HG02885 (cell line): ENCODE results near the gene TAF13.

Source experiments
- ATAC-seq: cut with Tn5 transposase; IDR thresholded peaks from one replicate; pipeline ENCODE4 v1.9.1; 2021; ENCODE audit warnings: mild to moderate bottlenecking; ENCODE audit not compliant: unreplicated experiment, poor library complexity

The TAF13 gene, protein sequence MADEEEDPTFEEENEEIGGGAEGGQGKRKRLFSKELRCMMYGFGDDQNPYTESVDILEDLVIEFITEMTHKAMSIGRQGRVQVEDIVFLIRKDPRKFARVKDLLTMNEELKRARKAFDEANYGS

GRCh38 chr1:109075531-109076490 lies at the start of gene TAF13:
Gene TAF13 (minus strand): TSS chr1:109076003. CDS start chr1:109075947, 56 bp downstream.
- peak; percentile 100 for ATAC-seq

GRCh38 chr1:109120356-109120755 lies 44.6 kb upstream of the TAF13 start:
- ATAC-seq, result no peak

DNA sequence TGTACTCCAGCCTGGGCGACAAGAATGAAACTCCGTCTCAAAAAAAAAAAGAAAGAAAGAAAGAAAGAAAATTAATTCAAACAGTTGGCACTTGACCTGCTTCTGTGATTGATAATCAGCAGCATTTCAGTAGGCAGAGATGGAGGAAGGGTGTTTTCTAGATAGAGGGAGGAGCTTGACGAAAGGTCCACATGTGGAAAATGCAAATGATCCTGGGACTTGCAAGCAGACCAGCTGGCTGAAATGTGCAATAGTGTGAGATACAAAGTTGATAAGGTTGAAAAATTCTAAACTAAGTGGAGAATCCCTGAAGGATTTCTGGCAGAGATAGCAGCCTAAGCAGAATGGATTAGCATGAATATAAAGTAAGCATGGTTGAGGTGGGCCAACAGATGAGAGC lies 42.3 kb upstream of the TAF13 start:
- ATAC-seq, result no peak

GRCh38 chr1:109116286-109116685 lies 40.5 kb upstream of the TAF13 start:
- ATAC-seq, result no peak

DNA sequence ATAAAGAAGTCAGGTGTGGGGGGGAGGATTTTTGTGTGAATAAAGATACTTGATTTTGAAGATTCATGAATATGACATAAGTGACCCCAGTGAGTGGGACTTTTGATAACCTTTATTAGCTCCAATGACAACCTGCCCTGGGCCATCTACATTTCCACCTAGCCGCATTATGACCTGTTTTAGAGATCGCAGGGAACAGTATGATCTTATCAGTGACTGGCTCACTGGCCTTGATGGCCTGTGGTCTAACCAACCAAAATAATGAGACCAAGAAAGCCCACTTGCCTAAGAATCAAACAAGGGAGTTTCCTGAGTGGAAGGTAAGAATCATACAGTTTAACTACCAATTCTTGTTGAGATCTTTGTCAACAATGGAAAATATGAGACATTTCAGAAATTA lies 39.9 kb upstream of the TAF13 start:
- ATAC-seq, result no peak

GRCh38 chr1:109114342-109114674 lies 38.5 kb upstream of the TAF13 start:
- no peak for ATAC-seq

DNA sequence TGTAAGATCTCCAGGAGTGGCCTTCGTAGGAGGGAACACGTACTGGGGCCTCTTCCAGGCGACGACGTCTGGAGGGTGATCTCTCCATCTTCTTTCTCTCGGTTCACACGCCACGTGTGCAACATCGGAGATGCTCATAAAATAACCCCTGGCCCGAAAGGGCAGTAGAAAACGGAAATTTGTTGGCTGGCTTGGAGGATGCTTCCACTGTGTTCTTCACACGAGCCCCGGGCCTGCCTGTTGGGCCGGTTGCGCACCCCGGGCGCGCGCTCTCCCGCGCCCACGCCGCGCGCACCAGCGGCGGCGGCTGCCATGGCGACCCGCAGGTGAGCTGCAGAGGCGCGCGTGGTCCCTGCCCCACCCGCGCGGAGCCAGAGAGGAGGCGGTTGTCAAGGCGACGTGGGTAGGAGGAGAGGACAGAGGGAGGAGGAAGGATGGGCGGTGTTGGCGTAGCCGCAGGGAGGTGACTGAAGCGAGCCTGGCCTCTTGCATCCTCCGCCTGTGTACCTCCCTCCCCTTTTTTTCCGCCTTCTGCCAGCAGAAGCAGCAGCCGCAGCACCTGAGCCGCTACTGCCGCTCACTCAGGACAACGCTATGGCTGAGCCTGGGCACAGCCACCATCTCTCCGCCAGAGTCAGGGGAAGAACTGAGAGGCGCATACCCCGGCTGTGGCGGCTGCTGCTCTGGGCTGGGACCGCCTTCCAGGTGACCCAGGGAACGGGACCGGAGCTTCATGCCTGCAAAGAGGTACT lies 38.0 kb upstream of the TAF13 start, which contains the start of gene ELAPOR1:
ELAPOR1 (plus strand) TSS at position 526 of the 752 bp plus-strand sequence; CDS start at position 595, 69 bp downstream.
- peak; percentile 74 for ATAC-seq

DNA sequence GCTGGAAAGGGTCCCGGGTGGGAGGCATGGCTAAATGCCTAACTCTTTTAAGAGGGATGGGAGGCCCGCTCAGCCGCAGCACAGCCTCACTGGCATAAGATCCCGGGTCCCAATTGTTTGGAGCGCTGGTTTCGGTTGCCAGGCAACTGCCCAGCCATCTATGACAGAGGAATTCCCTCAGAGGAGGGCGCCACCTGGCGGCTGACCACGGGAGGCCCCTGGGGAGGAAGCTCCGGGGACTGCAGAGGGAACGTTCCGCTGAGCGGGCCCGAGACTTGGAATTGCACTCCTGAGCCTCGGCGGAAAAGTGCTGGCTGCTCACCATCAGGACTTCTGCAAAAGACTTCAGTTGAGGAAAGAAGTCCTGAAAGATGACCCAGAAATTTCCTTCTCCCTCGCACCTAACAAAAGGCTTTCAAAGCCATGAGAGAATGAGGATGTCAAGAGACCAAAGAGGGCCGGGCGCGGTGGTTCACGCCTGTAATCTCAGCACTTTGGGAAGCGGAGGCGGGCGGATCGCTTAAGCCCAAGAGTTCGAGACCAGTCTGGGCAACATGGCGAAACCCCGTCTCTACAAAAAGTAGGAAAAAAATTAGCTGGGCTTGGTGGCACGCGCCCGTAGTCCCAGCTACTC lies 37.0 kb upstream of the TAF13 start:
- peak; percentile 70 for ATAC-seq

GRCh38 chr1:109112056-109112651 lies 36.4 kb upstream of the TAF13 start:
- peak; percentile 47 for ATAC-seq

DNA sequence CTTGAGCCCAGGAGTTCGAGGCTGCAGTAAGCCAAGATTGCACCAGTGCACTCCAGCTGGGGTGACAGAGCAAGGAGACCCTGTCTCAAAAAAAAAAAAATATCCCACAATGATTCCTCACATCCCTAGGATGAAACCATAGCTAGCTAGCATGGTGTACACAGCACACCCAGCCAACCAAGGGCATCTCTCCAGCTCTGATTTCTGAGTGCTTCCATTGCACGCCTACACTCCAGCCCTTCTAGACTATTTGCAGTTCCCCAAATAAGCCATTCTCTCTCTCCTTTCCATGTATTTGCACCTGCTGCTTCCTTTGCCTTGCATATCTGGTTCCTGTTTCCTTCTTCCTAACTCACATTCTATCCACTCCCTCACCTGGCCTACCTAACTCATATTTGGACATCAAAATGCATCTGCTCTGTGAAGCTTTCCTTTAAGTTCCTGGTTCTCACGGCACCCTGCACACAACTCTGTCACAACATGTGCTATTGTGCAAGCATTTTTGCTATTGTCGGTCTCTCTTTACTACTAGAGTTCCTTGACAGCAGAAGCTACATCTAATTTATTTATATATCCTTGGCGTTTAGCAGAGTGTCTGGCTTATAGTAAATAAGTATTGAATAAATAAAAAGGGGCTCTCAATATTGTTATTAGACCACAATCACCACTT lies 35.7 kb upstream of the TAF13 start:
- ATAC-seq, result no peak

DNA sequence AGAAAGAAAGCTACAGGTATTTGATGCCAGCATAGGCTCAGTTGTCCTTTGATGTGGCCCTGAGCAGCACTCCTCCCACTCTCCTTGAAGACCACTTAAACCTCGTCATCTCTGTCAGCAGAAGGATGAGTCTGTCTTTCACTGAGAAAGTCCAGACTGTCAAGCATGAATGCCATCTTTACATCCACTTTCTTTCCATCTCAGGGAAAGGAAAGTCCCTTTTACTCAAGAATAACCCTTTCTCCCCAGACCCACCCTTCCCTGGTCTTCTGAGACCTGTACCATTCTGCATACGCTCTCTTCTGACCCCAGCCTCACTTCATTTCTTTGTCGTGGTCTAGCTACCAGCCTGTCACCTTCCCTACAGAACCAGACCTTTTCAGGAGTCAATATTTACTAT lies 34.1 kb upstream of the TAF13 start:
- no peak for ATAC-seq

DNA sequence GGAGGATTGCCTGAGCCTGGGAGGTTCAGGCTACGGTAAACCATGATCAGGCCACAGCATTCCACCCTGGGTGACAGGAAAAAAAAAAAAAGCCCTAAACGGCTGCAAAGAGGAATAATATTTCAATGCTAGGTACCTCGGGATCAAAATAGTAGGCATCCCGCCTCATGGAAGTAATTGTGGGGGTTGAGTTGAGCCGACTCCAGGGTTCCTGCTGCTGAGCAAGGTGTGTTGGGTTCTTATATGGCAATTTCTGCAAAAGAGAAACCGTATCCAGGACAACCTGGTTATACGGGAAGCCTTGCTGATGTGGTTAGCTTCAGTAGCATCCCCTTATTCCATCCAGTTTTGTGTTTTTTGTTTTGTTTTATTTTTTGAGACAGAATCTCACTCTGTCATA lies 32.0 kb upstream of the TAF13 start:
- no peak for ATAC-seq

- ATAC-seq, result no peak
Measured at GRCh38 chr1:109105881-109106280, 30.1 kb upstream of the TAF13 start.

DNA sequence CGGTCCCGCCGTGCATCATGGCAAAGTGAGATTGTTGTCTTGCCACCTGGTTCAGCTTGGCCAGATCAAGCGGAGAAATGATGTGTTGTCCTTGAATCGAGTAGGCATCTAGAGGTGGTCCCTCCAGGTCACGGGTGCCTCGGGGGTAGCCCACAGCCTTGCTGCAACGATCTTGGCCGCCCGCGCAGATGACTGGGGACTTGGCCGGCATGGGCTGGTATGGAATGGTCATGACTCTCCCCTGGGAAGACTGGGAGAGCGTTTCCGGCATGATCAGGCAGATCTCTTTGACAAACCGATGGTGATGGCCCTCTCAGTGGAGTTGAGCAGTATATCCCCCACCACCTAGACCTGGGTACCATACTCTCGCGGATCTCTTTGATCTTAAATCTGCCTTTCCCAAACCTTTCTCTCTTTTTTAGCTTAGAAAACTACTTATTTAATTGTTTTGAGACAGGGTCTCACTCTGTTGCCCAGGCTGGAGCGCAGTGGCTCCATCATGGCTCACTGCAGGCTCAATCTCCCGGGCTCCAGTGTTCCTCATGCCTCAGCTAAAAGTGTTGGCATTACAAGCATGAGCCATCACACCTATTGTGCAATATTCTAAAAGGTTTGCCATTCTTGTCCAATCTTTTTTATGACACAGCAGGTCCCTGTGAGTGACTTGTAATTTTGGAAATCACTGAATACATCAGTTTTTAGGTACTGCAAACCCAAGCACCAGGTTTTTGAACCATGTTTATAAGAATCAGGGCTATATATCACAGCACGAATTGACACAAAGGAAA lies 28.8 kb upstream of the TAF13 start:
- ATAC-seq, result no peak

GRCh38 chr1:109099938-109100773 lies 24.4 kb upstream of the TAF13 start:
- peak; percentile 90 for ATAC-seq

- ATAC-seq, result no peak
Measured at GRCh38 chr1:109096120-109096519, 20.3 kb upstream of the TAF13 start.

DNA sequence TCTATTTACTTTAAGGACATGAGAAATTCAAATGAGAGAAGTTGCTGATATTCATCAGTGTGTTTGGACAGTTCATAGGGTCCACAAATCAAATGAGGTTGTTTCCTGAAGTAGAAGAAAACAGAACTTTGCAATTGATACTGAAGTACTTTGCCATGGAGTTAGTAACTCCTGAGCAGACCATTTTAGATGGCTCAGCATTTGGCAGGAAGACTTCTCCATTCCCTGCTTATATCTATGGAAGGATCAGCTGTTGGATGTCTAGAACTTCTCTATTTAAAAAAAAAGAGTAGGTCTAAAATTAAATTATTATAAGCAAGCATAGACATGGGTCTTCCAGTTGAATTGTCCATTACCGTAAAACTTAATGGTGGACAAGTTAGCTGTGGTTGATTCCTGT lies 19.8 kb upstream of the TAF13 start:
- no peak for ATAC-seq

- ATAC-seq, result no peak
Measured at GRCh38 chr1:109094871-109095270, 19.1 kb upstream of the TAF13 start.
